HG03064 (cell line): ENCODE data around the gene NRCAM.

ENCODE experiments used
- ATAC-seq: cut with Tn5 transposase; IDR thresholded peaks from one replicate; pipeline ENCODE4 v1.9.1; 2021; ENCODE audit warnings: low read depth; ENCODE audit not compliant: unreplicated experiment

NRCAM gene

GRCh38 chr7:108427766-108428165 lies 28.5 kb downstream of the NRCAM start:
- ATAC-seq, result no peak

- no peak for ATAC-seq
These were observed 30.4 kb downstream of the NRCAM start for GRCh38 chr7:108425714-108426275.

- no peak for ATAC-seq
These were observed 32.2 kb downstream of the NRCAM start for GRCh38 chr7:108424013-108424412.

GRCh38 chr7:108423089-108423989 lies 32.9 kb downstream of the NRCAM start:
- no peak for ATAC-seq

GRCh38 chr7:108421720-108422331 lies 34.4 kb downstream of the NRCAM start:
- ATAC-seq, result no peak

- ATAC-seq, result no peak
These were observed 36.0 kb downstream of the NRCAM start for GRCh38 chr7:108419961-108420908.

GRCh38 chr7:108418946-108419345 lies 37.3 kb downstream of the NRCAM start:
- no peak for ATAC-seq

- no peak for ATAC-seq
These were observed 38.3 kb downstream of the NRCAM start for GRCh38 chr7:108417926-108418325.

GRCh38 chr7:108417144-108417543 lies 39.1 kb downstream of the NRCAM start:
- no peak for ATAC-seq

GRCh38 chr7:108415821-108416536 lies 40.3 kb downstream of the NRCAM start:
- peak; percentile 86 for ATAC-seq

GRCh38 chr7:108415084-108415483 lies 41.2 kb downstream of the NRCAM start:
- no peak for ATAC-seq

GRCh38 chr7:108413782-108414492 lies 42.3 kb downstream of the NRCAM start:
- no peak for ATAC-seq

- ATAC-seq, result no peak
These were observed 42.9 kb downstream of the NRCAM start for GRCh38 chr7:108413337-108413736.

- no peak for ATAC-seq
These were observed 47.1 kb downstream of the NRCAM start for GRCh38 chr7:108409146-108409545.

GRCh38 chr7:108408296-108408991 lies 47.8 kb downstream of the NRCAM start:
- ATAC-seq, result no peak

- no peak for ATAC-seq
These were observed 48.6 kb downstream of the NRCAM start for GRCh38 chr7:108407676-108408075.

- no peak for ATAC-seq
These were observed 49.9 kb downstream of the NRCAM start for GRCh38 chr7:108406222-108406890.
